Measurements from ENCODE around the gene NR2E3.

NR2E3 gene

GRCh38 chr15:71810256-71811035, at the start of gene NR2E3:
NR2E3 (plus strand) TSS chr15:71810554; CDS start chr15:71810744, 190 bp downstream.
- no peak for DNase-seq (ENCODE audit: low read depth in 3 of 3)

GRCh38 chr15:71760852-71761251, 49.5 kb upstream of the NR2E3 start:
- DNase-seq (ENCODE audit: low read depth in 3 of 3): no peak

GRCh38 chr15:71761649-71762048, 48.7 kb upstream of the NR2E3 start:
- no peak for DNase-seq (ENCODE audit: low read depth in 3 of 3)

GRCh38 chr15:71768184-71768583, 42.2 kb upstream of the NR2E3 start:
- no peak for DNase-seq (ENCODE audit: low read depth in 3 of 3)

GRCh38 chr15:71773206-71773859, 37.0 kb upstream of the NR2E3 start:
- no peak for DNase-seq (ENCODE audit: low read depth in 3 of 3)

- no peak for DNase-seq (ENCODE audit: low read depth in 3 of 3)
Observed at GRCh38 chr15:71775856-71776255, 34.5 kb upstream of the NR2E3 start.

- no peak for DNase-seq (ENCODE audit: low read depth in 3 of 3)
Observed at GRCh38 chr15:71776304-71776703, 34.0 kb upstream of the NR2E3 start.

GRCh38 chr15:71777216-71777943, 33.0 kb upstream of the NR2E3 start:
- no peak for DNase-seq (ENCODE audit: low read depth in 3 of 3)

GRCh38 chr15:71779073-71779797, 31.1 kb upstream of the NR2E3 start:
- DNase-seq (ENCODE audit: low read depth in 3 of 3): no peak

GRCh38 chr15:71780115-71780976, 30.0 kb upstream of the NR2E3 start:
- no peak for DNase-seq (ENCODE audit: low read depth in 3 of 3)

- no peak for DNase-seq (ENCODE audit: low read depth in 3 of 3)
Observed at GRCh38 chr15:71781179-71781964, 29.0 kb upstream of the NR2E3 start.

GRCh38 chr15:71781965-71782265, 28.4 kb upstream of the NR2E3 start:
- no peak for DNase-seq (ENCODE audit: low read depth in 3 of 3)

GRCh38 chr15:71782422-71783165, 27.8 kb upstream of the NR2E3 start:
- DNase-seq (ENCODE audit: low read depth in 3 of 3): no peak

GRCh38 chr15:71784719-71785118, 25.6 kb upstream of the NR2E3 start:
- no peak for DNase-seq (ENCODE audit: low read depth in 3 of 3)

- no peak for DNase-seq (ENCODE audit: low read depth in 3 of 3)
Observed at GRCh38 chr15:71785996-71786395, 24.4 kb upstream of the NR2E3 start.

GRCh38 chr15:71786673-71787072, 23.7 kb upstream of the NR2E3 start:
- DNase-seq (ENCODE audit: low read depth in 3 of 3): no peak

GRCh38 chr15:71788646-71789579, 21.4 kb upstream of the NR2E3 start:
- no peak for DNase-seq (ENCODE audit: low read depth in 3 of 3)

- no peak for DNase-seq (ENCODE audit: low read depth in 3 of 3)
Observed at GRCh38 chr15:71789616-71790015, 20.7 kb upstream of the NR2E3 start.

GRCh38 chr15:71790081-71790480, 20.3 kb upstream of the NR2E3 start:
- no peak for DNase-seq (ENCODE audit: low read depth in 3 of 3)
